SK-N-SH (cell line): ENCODE data around the gene DCDC2.

Experiments
- GABPA ChIP-seq: IDR thresholded peaks from 2 replicates; pipeline ENCODE4 v1.4.0; 2012; ENCODE audit warnings: low read depth, mild to moderate bottlenecking
- POLR2AphosphoS5 ChIP-seq: IDR thresholded peaks from 2 replicates; pipeline ENCODE4 v1.6.1; 2012; ENCODE audit warnings: low read depth, low read length
- RCOR1 ChIP-seq: fragments of 150-350 bp; IDR thresholded peaks from 2 replicates; pipeline ENCODE4 v1.6.1; 2017; ENCODE audit warnings: antibody characterized with exemption, low read length
- SMC3 ChIP-seq: IDR thresholded peaks from 2 replicates; pipeline ENCODE4 v1.6.1; 2012; ENCODE audit warnings: low read depth, low read length, improper control_type of control experiment
- TEAD4 ChIP-seq: IDR thresholded peaks from 2 replicates; pipeline ENCODE4 v1.4.0; 2012; ENCODE audit warnings: mild to moderate bottlenecking, borderline replicate concordance; ENCODE audit not compliant: insufficient read depth
- TF ChIP-seq, protein P1 (sequence below): IDR thresholded peaks from 2 replicates; pipeline ENCODE4 v1.4.0; 2012; ENCODE audit warnings: low read depth
- TF ChIP-seq, protein P2 (sequence below): fragments of 200-600 bp; sonication (generic); IDR thresholded peaks from 2 replicates; pipeline ENCODE4 v1.6.1; 2017; ENCODE audit warnings: antibody characterized with exemption, mild to moderate bottlenecking, moderate library complexity
- TF ChIP-seq, protein P3 (sequence below): IDR thresholded peaks from 2 replicates; pipeline ENCODE4 v1.6.1; 2012; ENCODE audit warnings: mild to moderate bottlenecking, low read depth, low read length, moderate library complexity

DNA sequence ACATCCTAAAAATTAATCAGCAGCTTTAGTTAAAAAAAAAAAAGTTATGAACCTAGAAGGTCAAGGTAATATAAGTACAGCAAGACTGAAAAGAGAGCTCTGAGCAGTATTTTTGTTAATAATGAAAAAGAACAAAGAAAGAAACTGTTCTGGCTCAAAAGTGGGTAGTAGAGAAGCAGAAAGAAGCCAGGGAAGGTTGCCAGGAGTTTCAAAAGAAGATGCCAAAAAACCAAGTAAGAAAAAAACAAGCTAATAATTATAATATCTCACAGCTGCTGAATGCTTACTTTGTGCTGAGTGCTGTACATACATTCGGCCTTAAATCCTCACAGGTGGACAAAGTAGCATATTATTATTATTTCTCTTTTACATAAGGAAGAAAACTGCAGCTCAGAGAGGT lies 200.0 kb downstream of the DCDC2 start:
- TF ChIP-seq, protein P1, sequence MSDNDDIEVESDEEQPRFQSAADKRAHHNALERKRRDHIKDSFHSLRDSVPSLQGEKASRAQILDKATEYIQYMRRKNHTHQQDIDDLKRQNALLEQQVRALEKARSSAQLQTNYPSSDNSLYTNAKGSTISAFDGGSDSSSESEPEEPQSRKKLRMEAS: no peak
- TF ChIP-seq, protein P2, sequence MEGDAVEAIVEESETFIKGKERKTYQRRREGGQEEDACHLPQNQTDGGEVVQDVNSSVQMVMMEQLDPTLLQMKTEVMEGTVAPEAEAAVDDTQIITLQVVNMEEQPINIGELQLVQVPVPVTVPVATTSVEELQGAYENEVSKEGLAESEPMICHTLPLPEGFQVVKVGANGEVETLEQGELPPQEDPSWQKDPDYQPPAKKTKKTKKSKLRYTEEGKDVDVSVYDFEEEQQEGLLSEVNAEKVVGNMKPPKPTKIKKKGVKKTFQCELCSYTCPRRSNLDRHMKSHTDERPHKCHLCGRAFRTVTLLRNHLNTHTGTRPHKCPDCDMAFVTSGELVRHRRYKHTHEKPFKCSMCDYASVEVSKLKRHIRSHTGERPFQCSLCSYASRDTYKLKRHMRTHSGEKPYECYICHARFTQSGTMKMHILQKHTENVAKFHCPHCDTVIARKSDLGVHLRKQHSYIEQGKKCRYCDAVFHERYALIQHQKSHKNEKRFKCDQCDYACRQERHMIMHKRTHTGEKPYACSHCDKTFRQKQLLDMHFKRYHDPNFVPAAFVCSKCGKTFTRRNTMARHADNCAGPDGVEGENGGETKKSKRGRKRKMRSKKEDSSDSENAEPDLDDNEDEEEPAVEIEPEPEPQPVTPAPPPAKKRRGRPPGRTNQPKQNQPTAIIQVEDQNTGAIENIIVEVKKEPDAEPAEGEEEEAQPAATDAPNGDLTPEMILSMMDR: no peak
- no peak for TF ChIP-seq SMC3
- TF ChIP-seq RCOR1: no peak
- no peak for TF ChIP-seq POLR2AphosphoS5
- TF ChIP-seq GABPA: no peak
- no peak for TF ChIP-seq TEAD4
- TF ChIP-seq, protein P3, sequence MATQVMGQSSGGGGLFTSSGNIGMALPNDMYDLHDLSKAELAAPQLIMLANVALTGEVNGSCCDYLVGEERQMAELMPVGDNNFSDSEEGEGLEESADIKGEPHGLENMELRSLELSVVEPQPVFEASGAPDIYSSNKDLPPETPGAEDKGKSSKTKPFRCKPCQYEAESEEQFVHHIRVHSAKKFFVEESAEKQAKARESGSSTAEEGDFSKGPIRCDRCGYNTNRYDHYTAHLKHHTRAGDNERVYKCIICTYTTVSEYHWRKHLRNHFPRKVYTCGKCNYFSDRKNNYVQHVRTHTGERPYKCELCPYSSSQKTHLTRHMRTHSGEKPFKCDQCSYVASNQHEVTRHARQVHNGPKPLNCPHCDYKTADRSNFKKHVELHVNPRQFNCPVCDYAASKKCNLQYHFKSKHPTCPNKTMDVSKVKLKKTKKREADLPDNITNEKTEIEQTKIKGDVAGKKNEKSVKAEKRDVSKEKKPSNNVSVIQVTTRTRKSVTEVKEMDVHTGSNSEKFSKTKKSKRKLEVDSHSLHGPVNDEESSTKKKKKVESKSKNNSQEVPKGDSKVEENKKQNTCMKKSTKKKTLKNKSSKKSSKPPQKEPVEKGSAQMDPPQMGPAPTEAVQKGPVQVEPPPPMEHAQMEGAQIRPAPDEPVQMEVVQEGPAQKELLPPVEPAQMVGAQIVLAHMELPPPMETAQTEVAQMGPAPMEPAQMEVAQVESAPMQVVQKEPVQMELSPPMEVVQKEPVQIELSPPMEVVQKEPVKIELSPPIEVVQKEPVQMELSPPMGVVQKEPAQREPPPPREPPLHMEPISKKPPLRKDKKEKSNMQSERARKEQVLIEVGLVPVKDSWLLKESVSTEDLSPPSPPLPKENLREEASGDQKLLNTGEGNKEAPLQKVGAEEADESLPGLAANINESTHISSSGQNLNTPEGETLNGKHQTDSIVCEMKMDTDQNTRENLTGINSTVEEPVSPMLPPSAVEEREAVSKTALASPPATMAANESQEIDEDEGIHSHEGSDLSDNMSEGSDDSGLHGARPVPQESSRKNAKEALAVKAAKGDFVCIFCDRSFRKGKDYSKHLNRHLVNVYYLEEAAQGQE: no peak
